Measurements from ENCODE around the gene DGKH. TPM values are rescaled to one million over a fixed set of nuclear protein-coding genes. Genes with fewer than 3 reads are reported as not detected.

DGKH gene
- total RNA-seq, 1 experiment from 2014 or later: 11.3 TPM

DNA sequence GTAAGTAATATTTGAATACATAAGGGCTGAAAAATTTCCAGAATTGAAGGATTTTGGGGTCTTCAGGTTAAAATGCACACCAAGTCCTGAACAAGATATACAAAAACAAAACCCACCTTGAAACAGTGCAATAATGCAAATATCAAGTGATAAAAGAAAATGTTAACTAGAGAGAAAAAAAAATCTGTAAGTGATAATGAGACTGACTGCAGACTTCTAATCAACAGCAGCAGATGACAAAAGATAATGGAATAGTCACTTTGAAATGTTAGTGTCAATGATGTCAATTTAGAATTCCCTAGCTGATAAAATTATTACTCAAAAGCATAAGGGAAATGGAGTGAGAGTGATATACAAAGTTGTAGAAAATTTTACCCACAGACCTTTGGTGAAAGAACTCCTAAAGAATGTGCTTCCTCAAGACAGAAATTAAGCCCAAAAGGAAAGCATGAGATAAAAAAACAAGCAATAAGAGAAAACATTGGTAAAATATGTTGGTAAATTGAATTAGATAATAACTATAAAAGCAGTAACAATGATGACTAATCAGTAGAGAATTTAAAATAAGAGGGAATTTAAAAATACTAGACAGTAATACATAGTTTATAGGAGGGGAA, 12.4 kb upstream of the DGKH start:
- H3K9me3 ChIP-seq (replicated peaks): peaks cover 3% of the 10 kb centered on the region; the same call in 1 of the 2 replicates
- peaks cover 9% of the 10 kb centered on the region for H3K4me1 ChIP-seq (replicated peaks)
- no peak for DNase-seq (ENCODE audit: low read depth in 1 of 2, low spot score in 2 of 2)
- no peaks in the 10 kb centered on the region for H3K27me3 ChIP-seq (replicated peaks)
- no peak overlapping the region for H3K27ac ChIP-seq
- no peak overlapping the region for H3K4me3 ChIP-seq
- H3K36me3 ChIP-seq: peaks cover 4% of the 10 kb centered on the region; the same call in 1 of the 2 replicates

DNA sequence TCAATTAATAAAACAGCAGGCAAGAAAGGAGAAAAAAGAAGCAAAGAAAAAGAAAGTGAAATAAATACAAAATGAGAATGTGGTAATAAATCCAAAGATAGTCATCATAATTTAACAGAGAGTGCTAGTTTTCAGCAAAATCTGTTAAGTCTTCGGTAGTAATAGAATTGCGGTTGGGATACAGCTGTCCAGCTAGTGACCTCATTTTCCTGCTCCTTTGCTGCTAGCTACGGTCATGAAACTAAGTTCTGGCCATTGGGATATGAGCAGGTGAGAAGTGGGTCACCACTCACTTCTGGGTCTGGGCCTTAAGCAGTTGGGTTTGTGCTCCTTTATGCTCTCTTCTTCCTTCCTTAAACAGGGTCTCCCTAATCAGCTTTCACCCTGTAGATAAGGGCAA, 11.7 kb upstream of the DGKH start:
- H3K4me3 ChIP-seq: no peak overlapping the region
- DNase-seq (ENCODE audit: low read depth in 1 of 2, low spot score in 2 of 2): no peak
- peaks cover 8% of the 10 kb centered on the region; the same call in 1 of the 2 replicates for H3K36me3 ChIP-seq

DNA sequence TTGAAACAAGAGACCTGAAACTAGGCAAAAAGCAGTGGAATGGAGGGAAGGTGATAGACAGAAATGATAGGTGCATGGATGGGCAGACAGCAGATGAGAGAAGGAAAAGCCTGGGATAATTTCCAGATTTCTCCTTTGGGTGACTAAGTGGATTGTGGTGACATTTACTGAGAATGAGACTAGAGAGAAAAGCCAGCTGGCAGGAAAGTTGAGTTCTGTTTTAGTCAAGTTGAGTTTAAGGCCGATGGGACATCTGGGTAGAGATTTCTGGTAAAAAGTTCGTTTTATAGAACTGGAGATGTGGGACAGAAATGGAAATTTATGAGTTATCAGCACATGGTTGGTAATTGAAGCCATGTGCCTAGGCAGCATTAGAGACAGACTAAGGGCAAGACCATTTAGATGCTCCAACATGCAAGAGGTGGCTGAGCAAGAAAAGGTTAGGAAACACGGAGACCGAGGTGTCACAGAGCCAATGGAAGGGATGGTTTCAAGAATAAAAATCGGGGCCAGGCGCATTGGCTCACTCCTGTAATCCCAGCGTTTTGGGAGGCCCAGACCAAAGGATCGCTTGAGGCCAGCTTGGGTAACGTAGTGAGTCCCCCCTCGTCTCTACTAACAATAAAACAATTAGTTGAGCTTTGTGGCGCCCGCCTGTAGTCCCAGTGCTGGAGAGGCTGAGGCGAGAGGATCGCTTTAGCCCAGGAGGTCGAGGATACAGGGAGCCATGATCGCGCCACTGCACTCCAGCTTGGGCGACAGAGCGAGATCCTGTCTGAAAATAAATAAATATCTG, 9.6 kb upstream of the DGKH start:
- no peak overlapping the region for H3K27ac ChIP-seq
- H3K27me3 ChIP-seq (replicated peaks): no peaks in the 10 kb centered on the region
- H3K4me3 ChIP-seq: peak overlapping the region; percentile 87
- peaks cover 8% of the 10 kb centered on the region; the same call in 1 of the 2 replicates for H3K36me3 ChIP-seq
- H3K9me3 ChIP-seq (replicated peaks): peaks cover 3% of the 10 kb centered on the region; the same call in 1 of the 2 replicates
- H3K4me1 ChIP-seq (replicated peaks): peaks cover 17% of the 10 kb centered on the region
- DNase-seq (ENCODE audit: low read depth in 1 of 2, low spot score in 2 of 2): no peak

More for the DNA sequence above, 11.7 kb upstream of the DGKH start:
- H3K27me3 ChIP-seq (replicated peaks): no peaks in the 10 kb centered on the region
- peaks cover 13% of the 10 kb centered on the region for H3K4me1 ChIP-seq (replicated peaks)
- peaks cover 3% of the 10 kb centered on the region; the same call in 1 of the 2 replicates for H3K9me3 ChIP-seq (replicated peaks)
- no peak overlapping the region for H3K27ac ChIP-seq

DNA sequence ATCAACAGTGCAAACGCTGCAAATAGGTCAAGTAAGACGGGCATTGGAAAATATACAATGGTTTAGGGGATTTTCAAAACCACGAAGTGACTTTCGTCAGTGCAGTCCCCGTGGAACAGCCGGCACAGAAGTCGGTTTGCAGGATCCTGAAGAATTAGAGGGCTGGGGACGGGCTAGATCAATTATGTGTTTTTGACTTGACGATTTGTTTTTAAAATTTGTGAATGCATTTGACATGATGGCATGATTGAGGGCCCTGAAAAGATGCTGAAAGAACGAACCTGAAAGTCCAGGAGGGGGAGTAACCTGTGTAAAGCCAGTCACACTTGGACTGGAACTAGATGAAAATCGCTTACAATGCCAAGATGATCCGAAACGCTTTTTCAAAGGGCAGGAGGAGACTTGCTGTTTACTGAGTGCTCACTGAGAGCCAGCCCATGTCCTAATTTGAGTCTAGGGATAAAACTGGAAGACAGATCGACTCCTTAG, 8.9 kb upstream of the DGKH start:
- H3K4me1 ChIP-seq (replicated peaks): peaks cover 17% of the 10 kb centered on the region

DNA sequence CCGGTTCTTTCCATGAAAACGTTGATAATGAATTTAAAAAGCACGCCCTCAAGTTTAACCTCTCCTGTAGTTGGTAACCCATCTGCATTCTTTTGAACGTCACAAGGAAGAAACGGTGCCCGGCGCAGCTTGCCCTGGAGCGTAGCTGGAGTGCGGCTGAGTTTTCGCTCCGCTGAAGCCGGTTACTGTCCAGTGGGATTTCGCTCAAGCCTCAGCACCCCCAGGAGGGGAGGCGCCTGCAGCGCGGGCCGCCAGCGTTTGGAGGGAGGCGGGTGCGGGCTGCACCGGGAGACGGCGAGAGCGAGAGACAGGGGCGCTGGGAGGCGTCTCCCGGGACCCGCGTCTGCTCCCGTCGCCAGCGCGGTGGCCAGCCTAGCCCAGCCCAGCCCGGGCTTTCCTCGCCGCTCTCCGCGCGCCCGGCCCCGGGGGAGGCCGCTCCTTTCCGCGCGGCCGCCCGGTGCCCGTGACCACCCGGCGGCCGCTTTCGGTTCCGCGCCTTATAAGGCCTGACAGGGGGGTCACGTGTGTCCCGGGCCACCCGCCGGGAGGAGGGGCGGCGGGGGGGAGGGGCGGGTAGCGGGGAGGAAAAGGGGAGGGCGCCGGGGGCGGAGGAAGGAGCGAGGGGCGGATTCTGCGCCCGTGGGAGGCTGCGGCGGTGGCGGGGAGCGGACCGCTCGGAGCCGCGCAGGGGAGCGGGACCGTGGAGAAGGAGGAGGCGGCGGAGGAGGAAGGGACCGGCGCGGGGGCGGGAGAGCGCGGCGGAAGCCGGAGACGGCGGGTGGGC, 8.3 kb upstream of the DGKH start:
- Histone ChIP-seq H3K36me3 (peaks cover 8% of the 10 kb centered on the region; the same call in 1 of the 2 replicates), H3K9me3 (replicated peaks) (peaks cover 3% of the 10 kb centered on the region; the same call in 1 of the 2 replicates), H3K27me3 (replicated peaks) (no peaks in the 10 kb centered on the region), H3K27ac (peak overlapping the region; percentile 93), H3K4me1 (replicated peaks) (peaks cover 17% of the 10 kb centered on the region), H3K4me3 (peak overlapping the region; percentile 87)
- DNase-seq (ENCODE audit: low read depth in 1 of 2, low spot score in 2 of 2): peak; percentile 91

More for the DNA sequence above, 8.9 kb upstream of the DGKH start:
- Histone ChIP-seq H3K27me3 (replicated peaks) (no peaks in the 10 kb centered on the region), H3K27ac (peak overlapping the region; percentile 93), H3K4me3 (peak overlapping the region; percentile 87), H3K36me3 (peaks cover 8% of the 10 kb centered on the region; the same call in 1 of the 2 replicates), H3K9me3 (replicated peaks) (peaks cover 3% of the 10 kb centered on the region; the same call in 1 of the 2 replicates)
- DNase-seq (ENCODE audit: low read depth in 1 of 2, low spot score in 2 of 2): no peak

DNA sequence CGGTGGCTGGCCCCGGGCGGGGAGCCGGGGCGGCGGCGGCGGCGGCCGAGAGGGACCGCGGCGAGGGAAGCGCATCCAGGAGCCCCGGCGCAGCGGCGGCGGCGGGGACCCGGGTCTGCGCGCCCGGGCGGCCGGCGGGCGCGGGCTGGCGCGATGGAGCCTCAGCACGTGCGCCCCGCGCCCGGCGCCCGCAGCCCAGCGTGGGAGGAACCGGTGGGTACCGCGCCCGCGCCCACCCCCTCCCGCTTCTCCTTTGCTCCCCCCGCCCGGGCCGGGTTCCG, 7.8 kb upstream of the DGKH start:
- Histone ChIP-seq H3K27ac (peak overlapping the region; percentile 27; the same call in 1 of the 2 replicates), H3K36me3 (peaks cover 8% of the 10 kb centered on the region; the same call in 1 of the 2 replicates), H3K9me3 (replicated peaks) (peaks cover 2% of the 10 kb centered on the region; the same call in 1 of the 2 replicates), H3K4me1 (replicated peaks) (peaks cover 17% of the 10 kb centered on the region), H3K4me3 (peak overlapping the region; percentile 87), H3K27me3 (replicated peaks) (no peaks in the 10 kb centered on the region)
- no peak for DNase-seq (ENCODE audit: low read depth in 1 of 2, low spot score in 2 of 2)

DNA sequence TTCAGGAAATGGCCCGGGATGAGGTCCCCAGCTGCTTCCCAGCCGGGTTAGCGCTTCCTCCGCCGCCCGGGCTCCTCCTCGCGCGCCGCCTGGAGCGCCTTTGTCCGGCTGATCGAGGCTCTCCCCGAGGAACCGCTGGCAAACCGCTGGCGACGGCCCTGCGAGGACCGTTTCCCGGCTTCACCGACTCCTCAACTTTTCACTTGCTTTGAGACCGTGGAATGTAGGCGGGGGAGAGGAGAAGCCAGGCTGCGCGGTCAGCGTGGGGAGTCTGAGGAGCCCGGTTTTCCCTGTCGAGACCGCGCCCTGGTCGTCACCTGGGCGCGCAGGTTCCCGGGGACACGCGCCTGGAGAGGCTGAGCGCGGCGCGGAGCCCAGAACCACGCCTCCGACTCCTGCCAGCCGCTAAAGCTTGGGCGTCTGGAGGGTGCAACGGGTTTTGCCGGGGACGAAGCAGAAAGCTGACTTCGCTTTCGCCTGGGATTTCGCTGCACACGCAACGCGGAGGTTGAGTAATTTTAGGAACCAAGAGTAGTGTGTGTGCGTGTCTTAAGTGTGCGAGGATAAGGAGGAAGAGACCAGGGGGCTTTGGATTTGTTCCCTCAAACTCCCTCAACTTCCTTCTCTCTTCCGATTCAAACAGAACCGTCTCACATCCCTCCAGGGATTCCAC, 7.3 kb upstream of the DGKH start:
- H3K9me3 ChIP-seq (replicated peaks): no peaks in the 10 kb centered on the region; the same call in 1 of the 2 replicates
- peaks cover 17% of the 10 kb centered on the region for H3K4me1 ChIP-seq (replicated peaks)
- H3K27ac ChIP-seq: peak overlapping the region; percentile 27
- peak overlapping the region; percentile 87 for H3K4me3 ChIP-seq
- H3K36me3 ChIP-seq: peaks cover 8% of the 10 kb centered on the region; the same call in 1 of the 2 replicates
- no peaks in the 10 kb centered on the region for H3K27me3 ChIP-seq (replicated peaks)
- peak; percentile 48 to 56 for DNase-seq (ENCODE audit: low read depth in 1 of 2, low spot score in 2 of 2)

DNA sequence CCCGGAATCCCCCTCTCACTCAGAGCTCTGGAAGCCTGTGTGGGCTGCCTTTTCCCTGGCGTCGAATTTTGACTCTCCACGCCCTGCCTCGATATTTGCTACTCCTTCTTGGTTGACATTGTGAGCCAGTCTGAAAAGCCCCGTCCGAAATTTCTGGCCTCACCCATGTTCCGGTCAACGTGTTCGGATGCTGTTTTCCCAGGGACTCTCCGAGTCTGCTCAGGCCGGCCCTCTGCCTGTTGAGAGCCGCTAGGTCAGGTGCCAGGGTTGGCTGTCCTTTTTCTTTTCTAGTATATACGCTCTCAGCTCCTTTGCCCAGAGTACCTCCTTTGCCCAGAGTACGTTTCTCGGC, 6.8 kb upstream of the DGKH start:
- Histone ChIP-seq H3K9me3 (replicated peaks) (no peaks in the 10 kb centered on the region; the same call in 1 of the 2 replicates), H3K4me3 (peak overlapping the region; percentile 87), H3K36me3 (peaks cover 8% of the 10 kb centered on the region; the same call in 1 of the 2 replicates), H3K4me1 (replicated peaks) (peaks cover 21% of the 10 kb centered on the region), H3K27me3 (replicated peaks) (no peaks in the 10 kb centered on the region), H3K27ac (peak overlapping the region; percentile 27; the same call in 1 of the 2 replicates)
- DNase-seq (ENCODE audit: low read depth in 1 of 2, low spot score in 2 of 2): peak; percentile 63 to 66

DNA sequence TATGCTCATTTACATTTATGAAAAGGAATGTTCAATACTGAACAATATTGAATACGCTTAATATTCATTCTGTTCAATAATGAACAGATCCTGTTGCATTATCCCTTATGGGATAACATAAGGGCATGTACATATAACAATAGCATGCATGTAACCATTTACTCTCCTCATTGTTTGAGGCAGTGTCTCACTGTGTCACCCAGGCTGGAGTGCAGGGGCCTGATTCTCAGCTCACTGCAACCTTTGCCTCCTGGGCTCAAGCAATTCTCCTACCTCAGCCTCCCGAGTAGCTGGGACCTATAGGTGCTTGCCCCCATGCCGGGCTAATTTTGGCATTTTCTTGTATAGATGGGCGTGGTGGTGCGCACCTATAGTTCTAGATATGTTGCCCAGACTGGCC, 4.8 kb upstream of the DGKH start:
- Histone ChIP-seq H3K27me3 (replicated peaks) (no peaks in the 10 kb centered on the region), H3K36me3 (peaks cover 15% of the 10 kb centered on the region), H3K9me3 (replicated peaks) (no peaks in the 10 kb centered on the region), H3K4me1 (replicated peaks) (peaks cover 31% of the 10 kb centered on the region), H3K27ac (no peak overlapping the region), H3K4me3 (no peak overlapping the region)
- DNase-seq (ENCODE audit: low read depth in 1 of 2, low spot score in 2 of 2): no peak

DNA sequence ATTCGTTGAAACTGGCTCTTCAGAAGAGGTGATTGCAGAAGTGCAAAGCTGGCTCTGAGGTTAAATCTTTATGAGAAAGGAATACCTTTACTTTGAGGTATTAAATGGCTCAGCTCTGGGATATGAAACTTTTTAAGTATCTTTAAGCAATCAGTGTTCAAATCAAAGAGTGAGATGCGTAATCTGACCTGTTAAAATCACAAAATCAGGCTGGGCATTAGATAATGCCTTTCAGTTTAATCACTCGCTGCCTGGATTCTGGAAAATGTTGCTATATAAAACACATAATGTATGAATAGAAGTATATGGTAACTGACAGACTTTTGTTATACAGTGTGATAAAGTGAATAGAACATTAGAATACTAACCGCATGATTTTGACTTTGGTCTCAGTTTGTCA, 2.0 kb upstream of the DGKH start:
- Histone ChIP-seq H3K4me1 (replicated peaks) (peaks cover 26% of the 10 kb centered on the region), H3K27me3 (replicated peaks) (no peaks in the 10 kb centered on the region), H3K36me3 (peaks cover 8% of the 10 kb centered on the region)

DNA sequence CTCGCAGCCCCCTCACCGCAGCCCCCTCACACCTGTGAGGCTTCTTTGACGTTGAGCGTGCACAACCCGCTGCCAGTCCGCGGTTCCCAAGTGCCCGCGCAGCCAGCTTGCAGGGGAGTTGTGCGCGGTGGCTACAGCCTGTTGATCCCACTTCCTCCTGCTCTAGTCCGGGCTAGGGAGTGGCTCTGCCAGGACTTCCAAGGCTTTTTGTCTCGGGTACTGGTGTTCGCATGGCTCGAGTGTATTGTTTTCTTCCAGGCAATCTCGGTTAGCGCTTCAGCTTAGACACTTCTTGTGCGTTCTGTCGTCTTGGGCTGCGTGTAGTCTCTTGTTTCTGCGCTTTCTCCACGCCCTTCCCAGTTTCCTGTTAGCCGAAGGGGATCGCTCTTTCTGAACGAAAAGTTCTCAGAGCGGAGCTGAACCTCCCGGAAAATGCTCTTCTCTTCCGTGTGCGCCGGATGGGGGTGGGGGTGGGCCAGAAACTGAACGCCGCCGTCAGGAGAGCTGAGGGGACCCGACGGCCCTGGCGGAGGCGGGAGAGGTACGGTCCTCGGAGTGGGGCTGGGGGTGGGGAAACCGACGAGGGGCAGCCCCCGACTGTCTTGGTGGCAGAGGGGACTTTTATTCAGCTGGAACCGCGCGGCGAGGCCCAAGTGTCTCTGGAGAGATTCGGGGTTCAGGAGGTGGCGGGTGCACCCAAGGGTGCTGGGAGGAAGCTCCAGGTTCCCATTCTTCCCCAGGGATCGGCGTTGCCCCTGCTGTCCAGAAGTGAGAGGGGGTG, 697 bp upstream of the DGKH start:
- peak overlapping the region; percentile 88 for H3K4me3 ChIP-seq
- H3K9me3 ChIP-seq (replicated peaks): no peaks in the 10 kb centered on the region
- H3K4me1 ChIP-seq (replicated peaks): peaks cover 19% of the 10 kb centered on the region
- H3K27ac ChIP-seq: peak overlapping the region; percentile 80
- no peaks in the 10 kb centered on the region for H3K27me3 ChIP-seq (replicated peaks)
- DNase-seq (ENCODE audit: low read depth in 1 of 2, low spot score in 2 of 2): peak; percentile 52 to 67
- peaks cover 12% of the 10 kb centered on the region for H3K36me3 ChIP-seq

More for the DNA sequence above, 2.0 kb upstream of the DGKH start:
- Histone ChIP-seq H3K9me3 (replicated peaks) (no peaks in the 10 kb centered on the region), H3K27ac (no peak overlapping the region), H3K4me3 (no peak overlapping the region)
- DNase-seq (ENCODE audit: low read depth in 1 of 2, low spot score in 2 of 2): no peak

DNA sequence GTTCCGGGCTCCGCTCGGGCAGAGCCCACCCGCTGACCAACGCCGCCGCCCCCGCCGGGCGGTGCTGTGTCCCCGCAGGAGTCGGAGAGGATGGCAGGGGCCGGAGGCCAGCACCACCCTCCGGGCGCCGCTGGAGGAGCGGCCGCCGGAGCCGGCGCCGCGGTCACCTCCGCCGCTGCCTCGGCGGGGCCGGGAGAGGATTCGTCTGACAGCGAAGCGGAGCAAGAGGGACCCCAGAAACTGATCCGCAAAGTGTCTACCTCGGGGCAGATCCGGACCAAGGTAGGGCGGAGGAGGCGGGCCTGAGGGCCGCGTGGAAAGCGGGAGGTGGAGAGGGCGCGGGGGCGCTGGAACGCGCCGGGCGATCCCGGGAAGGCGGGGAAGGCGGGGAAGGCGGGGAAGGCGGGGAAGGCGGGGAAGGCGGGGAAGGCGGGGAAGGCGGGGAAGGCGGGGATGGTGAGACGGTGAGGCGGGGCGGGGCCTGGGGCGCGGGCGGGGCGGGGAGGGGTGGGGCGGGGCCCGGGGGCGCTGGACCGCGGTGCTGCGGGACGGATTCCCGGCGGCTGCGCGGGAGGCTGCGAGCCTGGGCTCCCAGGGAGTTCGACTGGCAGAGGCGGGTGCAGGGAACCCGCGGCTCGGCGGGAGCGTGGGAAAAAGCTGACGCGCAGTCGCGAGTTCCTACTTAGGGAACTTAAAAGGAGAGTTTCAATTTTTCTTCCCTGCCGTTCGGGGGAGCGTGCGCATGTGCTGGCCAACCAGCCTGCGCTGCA, 421 bp downstream of the DGKH start:
- Histone ChIP-seq H3K9me3 (replicated peaks) (no peaks in the 10 kb centered on the region), H3K27me3 (replicated peaks) (no peaks in the 10 kb centered on the region), H3K4me3 (peak overlapping the region; percentile 88), H3K27ac (peak overlapping the region; percentile 80), H3K36me3 (peaks cover 12% of the 10 kb centered on the region), H3K4me1 (replicated peaks) (peaks cover 19% of the 10 kb centered on the region)
- DNase-seq (ENCODE audit: low read depth in 1 of 2, low spot score in 2 of 2): peak; percentile 77 to 84

All from SJSA1 (cell line).